ENCODE measurements around the gene BAZ2B. TPM values are rescaled to one million over a fixed set of nuclear protein-coding genes. Genes with fewer than 3 reads are reported as not detected.

BAZ2B gene
- total RNA-seq, 2 donors from 2014 or later = 60.8 to 84.5 TPM

DNA sequence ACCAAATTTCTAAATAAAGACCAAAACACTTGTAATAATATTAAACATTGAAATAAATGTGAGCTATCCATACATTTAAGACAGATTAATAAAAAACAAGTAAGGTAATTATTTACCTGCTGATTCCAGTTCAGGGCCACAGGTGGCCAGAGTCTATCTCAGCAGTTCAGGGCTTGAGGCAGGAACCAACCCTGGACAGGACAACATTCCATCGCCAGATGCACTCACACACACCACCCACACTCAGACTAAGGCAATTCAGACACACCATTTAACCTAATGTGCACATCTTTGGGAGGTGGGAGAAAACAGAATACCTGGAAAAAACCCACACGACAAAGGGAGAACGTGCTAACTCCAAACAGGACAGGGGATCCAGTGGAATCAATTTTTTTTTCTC, 315.8 kb downstream of the BAZ2B start:
- H3K27ac ChIP-seq = no peak overlapping the region
- no peaks in the 10 kb centered on the region for H3K9me3 ChIP-seq
- intact Hi-C loops (cut with DNase I) = no loop called here
- H3K27me3 ChIP-seq (replicated peaks; ENCODE audit: insufficient read depth) = no peaks in the 10 kb centered on the region
- no peaks in the 10 kb centered on the region for H3K36me3 ChIP-seq
- TF ChIP-seq, protein P1, sequence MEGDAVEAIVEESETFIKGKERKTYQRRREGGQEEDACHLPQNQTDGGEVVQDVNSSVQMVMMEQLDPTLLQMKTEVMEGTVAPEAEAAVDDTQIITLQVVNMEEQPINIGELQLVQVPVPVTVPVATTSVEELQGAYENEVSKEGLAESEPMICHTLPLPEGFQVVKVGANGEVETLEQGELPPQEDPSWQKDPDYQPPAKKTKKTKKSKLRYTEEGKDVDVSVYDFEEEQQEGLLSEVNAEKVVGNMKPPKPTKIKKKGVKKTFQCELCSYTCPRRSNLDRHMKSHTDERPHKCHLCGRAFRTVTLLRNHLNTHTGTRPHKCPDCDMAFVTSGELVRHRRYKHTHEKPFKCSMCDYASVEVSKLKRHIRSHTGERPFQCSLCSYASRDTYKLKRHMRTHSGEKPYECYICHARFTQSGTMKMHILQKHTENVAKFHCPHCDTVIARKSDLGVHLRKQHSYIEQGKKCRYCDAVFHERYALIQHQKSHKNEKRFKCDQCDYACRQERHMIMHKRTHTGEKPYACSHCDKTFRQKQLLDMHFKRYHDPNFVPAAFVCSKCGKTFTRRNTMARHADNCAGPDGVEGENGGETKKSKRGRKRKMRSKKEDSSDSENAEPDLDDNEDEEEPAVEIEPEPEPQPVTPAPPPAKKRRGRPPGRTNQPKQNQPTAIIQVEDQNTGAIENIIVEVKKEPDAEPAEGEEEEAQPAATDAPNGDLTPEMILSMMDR (IDR thresholded peaks at IDR 0.05) = no peak
- TF ChIP-seq POLR2A (IDR thresholded peaks at IDR 0.05) = no peak
- no peak for TF ChIP-seq POLR2AphosphoS5 (IDR thresholded peaks at IDR 0.05)
- H3K4me1 ChIP-seq (replicated peaks) = no peaks in the 10 kb centered on the region
- WGBS = 50% methylated on average over 3 of the region's 3 CpGs
- no peak for DNase-seq (ENCODE audit: low spot score)
- no peak overlapping the region for H3K4me3 ChIP-seq

DNA sequence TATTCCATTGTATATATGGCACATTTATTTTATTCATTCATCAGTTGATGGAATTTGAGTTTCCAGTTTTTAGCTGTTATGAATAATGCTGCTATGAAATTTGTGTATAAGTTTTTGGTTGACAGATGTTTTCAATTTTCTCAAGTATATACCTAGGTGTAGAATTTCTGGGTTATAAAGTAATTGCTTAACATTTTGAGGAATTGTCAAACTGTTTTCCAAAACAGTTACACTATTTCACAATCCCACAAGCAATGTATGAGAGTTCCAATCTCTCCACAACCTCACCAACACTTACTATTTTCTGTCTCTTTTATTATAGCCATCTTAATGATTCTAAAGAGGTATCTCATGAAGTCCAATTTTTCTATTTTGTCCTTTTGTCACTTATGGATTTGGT, 317.4 kb downstream of the BAZ2B start:
- Histone ChIP-seq H3K4me1 (replicated peaks) (no peaks in the 10 kb centered on the region), H3K36me3 (no peaks in the 10 kb centered on the region), H3K4me3 (no peak overlapping the region), H3K27ac (no peak overlapping the region), H3K9me3 (no peaks in the 10 kb centered on the region), H3K27me3 (replicated peaks; ENCODE audit: insufficient read depth) (no peaks in the 10 kb centered on the region)
- no peak for DNase-seq (ENCODE audit: low spot score)
- TF ChIP-seq, protein P1 (IDR thresholded peaks at IDR 0.05) = no peak
- TF ChIP-seq POLR2AphosphoS5 (IDR thresholded peaks at IDR 0.05) (no peak), POLR2A (IDR thresholded peaks at IDR 0.05) (no peak)
- intact Hi-C loops (cut with DNase I) = no loop called here

DNA sequence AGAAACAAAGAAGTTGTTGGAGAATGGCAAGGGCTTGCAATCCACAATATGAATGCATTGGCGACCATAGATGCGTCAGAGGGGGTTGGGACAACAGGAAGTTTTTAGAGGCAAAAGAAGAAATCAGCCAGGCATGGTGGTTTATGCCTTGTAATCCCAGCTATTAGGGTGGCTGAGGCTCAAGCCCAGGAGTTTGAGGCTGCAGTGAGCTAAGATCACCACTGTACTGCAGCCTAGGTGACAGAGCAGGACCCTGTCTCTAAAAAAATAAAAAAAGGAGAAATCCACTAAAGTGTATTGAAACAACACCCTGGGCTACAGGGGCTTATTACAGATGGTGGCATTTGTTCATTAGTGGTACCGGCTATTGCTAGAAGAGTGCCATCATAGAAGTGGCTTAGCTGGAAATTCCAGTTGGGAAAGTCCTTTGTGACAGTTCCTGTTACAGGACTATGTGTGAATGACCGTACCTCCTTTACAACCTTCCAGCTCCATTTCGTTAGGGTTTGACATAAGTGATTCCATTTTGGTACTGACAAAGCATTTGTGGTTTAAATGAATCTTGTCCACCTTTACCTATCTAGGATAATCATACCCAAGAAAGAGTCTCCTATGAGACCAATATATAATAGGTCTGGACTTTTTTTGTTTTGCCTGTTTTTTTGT, 319.2 kb downstream of the BAZ2B start:
- H3K27ac ChIP-seq = no peak overlapping the region
- no peak for TF ChIP-seq POLR2A (IDR thresholded peaks at IDR 0.05)
- TF ChIP-seq, protein P1 (IDR thresholded peaks at IDR 0.05) = no peak
- TF ChIP-seq POLR2AphosphoS5 (IDR thresholded peaks at IDR 0.05) = peak; percentile 52
- 64% methylated on average over 5 of the region's 5 CpGs for WGBS
- no peaks in the 10 kb centered on the region for H3K36me3 ChIP-seq
- DNase-seq (ENCODE audit: low spot score) = peak; percentile 36
- H3K4me1 ChIP-seq (replicated peaks) = no peaks in the 10 kb centered on the region
- H3K4me3 ChIP-seq = no peak overlapping the region
- intact Hi-C loops (cut with DNase I) = no loop called here
- no peaks in the 10 kb centered on the region for H3K27me3 ChIP-seq (replicated peaks; ENCODE audit: insufficient read depth)
- H3K9me3 ChIP-seq = no peaks in the 10 kb centered on the region

DNA sequence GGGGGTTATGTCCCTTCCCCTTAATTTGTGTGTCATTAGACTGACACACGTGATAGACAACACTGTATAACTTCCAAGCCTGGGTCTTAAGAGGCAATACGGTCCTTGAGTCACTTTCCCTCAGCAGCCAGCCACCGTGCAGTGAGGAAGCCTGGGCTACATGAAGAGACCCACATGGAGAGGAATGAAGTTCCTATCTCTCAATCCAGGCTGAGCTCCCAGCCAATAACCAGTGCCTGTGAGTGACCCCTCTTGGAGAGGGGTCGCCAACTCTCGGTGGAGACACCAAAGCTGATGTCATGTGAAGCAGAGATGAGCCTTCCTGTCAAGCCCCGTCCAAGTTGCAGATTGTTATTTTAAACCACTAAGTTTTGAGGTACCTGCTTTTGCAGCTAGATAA, 324.2 kb downstream of the BAZ2B start:
- DNase-seq (ENCODE audit: low spot score) = no peak
- TF ChIP-seq POLR2AphosphoS5 (IDR thresholded peaks at IDR 0.05) (no peak), POLR2A (IDR thresholded peaks at IDR 0.05) (no peak)
- TF ChIP-seq, protein P1 (IDR thresholded peaks at IDR 0.05) = no peak
- no peaks in the 10 kb centered on the region for H3K4me1 ChIP-seq (replicated peaks)
- no peaks in the 10 kb centered on the region for H3K36me3 ChIP-seq
- no peak overlapping the region for H3K4me3 ChIP-seq
- no peaks in the 10 kb centered on the region for H3K9me3 ChIP-seq
- H3K27me3 ChIP-seq (replicated peaks; ENCODE audit: insufficient read depth) = no peaks in the 10 kb centered on the region
- no peak overlapping the region for H3K27ac ChIP-seq
- intact Hi-C loops (cut with DNase I) = no loop called here
- 77% methylated on average over 6 of the region's 6 CpGs for WGBS

DNA sequence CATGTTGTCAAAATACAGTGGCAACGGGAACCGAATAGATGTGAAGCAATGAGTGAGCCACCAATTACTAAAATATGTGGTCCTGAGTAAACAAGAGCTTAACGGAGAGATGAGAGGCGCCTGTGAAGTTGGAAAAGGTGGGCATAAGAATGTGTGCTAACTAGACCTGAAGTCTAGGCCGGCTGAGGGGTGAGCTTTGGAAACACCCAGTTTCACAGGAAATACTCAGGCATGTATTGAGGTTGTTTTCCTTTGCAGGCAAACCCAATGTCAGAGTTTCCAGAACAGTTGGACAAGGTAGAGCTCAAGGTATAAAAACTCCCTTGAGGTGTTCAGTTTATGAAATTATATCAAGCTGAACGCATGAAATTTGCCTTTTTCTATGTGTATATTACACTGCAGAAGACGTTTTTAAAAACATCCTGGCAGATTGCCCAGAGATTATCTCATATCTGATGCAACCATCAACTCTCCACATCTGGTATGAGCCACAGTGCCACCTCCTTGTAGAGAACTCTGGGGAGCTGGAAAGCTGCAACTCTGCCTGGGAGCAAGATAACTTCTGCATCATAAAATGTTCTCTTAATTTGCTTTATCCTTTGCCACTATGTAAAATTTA, 325.9 kb downstream of the BAZ2B start:
- H3K27ac ChIP-seq = no peak overlapping the region
- TF ChIP-seq POLR2AphosphoS5 (IDR thresholded peaks at IDR 0.05) = no peak
- TF ChIP-seq POLR2A (IDR thresholded peaks at IDR 0.05) = no peak
- TF ChIP-seq, protein P1 (IDR thresholded peaks at IDR 0.05) = no peak
- WGBS = 40% methylated on average over 7 of the region's 7 CpGs

More for the DNA sequence above, 325.9 kb downstream of the BAZ2B start:
- no peak overlapping the region for H3K4me3 ChIP-seq
- H3K4me1 ChIP-seq (replicated peaks) = no peaks in the 10 kb centered on the region
- no peaks in the 10 kb centered on the region for H3K27me3 ChIP-seq (replicated peaks; ENCODE audit: insufficient read depth)
- no peaks in the 10 kb centered on the region for H3K36me3 ChIP-seq
- intact Hi-C loops (cut with DNase I) = no loop called here
- H3K9me3 ChIP-seq = no peaks in the 10 kb centered on the region
- DNase-seq (ENCODE audit: low spot score) = no peak
